Measurements from ENCODE around the gene SSBP2.

DNA sequence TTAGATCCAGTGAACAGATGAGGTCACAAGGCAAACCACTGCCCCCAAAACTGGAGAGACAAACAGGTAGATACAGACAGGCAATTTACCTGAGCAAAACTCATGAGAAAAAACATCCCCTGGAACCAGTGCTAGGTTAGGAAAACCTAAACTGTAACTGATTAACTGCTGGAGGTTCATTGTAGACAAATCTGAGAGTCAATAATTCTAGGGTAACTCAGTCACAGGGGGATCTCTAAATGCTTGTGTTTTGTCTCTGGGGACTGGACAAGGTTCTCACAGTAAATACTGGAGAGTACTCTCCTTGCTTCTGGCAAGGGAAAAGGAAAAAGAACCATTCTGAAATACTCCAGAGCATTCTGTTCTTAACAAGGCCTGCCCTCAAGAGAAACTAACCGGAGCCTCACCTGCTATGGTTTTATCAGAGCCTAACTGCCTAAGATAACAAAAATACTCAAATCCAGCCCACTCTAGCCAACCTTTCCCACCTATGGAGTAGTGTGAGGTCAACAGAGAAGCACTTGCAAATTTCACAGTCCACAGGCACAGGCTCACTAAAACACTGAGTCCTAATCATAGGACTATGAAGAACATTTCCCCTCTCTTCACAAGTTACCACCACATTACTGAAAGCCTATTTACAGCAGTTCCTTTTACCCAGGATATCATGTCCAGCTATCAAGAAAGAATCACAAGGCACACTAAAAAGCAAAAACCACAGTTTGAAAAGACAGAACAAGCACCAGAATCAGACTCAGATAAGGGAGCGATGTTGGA is 217.1 kb downstream of the SSBP2 start:
- TF ChIP-seq, protein P1, sequence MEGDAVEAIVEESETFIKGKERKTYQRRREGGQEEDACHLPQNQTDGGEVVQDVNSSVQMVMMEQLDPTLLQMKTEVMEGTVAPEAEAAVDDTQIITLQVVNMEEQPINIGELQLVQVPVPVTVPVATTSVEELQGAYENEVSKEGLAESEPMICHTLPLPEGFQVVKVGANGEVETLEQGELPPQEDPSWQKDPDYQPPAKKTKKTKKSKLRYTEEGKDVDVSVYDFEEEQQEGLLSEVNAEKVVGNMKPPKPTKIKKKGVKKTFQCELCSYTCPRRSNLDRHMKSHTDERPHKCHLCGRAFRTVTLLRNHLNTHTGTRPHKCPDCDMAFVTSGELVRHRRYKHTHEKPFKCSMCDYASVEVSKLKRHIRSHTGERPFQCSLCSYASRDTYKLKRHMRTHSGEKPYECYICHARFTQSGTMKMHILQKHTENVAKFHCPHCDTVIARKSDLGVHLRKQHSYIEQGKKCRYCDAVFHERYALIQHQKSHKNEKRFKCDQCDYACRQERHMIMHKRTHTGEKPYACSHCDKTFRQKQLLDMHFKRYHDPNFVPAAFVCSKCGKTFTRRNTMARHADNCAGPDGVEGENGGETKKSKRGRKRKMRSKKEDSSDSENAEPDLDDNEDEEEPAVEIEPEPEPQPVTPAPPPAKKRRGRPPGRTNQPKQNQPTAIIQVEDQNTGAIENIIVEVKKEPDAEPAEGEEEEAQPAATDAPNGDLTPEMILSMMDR (IDR thresholded peaks at IDR 0.05) = no peak
- no peak for TF ChIP-seq POLR2A (IDR thresholded peaks at IDR 0.05)

Measured in esophagus squamous epithelium (tissue), 4 donors.